Activated CD8-positive, alpha-beta T cell treated with anti-CD3 and anti-CD28 coated beads, Interleukin-2, amount 10 ng/mL, durations not matched to agents 7 days and 5 days (primary cell): ENCODE data around the gene TMEM9B. TPM values are rescaled to one million over a fixed set of nuclear protein-coding genes. Genes with fewer than 3 reads are reported as not detected.

ENCODE experiments used
- ATAC-seq: fragments of 150-1000 bp; cut with Tn5 transposase; one replicate; pipeline ENCODE4 v1.10.0; 2021; ENCODE audit warnings: moderate library complexity
- CTCF ChIA-PET: fragments of 350-600 bp; sonication (Branson Sonifier 250); formaldehyde crosslinking; loops from one replicate; lab custom pipeline; 2021; ENCODE audit warnings: antibody characterized with exemption; lab: Charles Lee
- POLR2A ChIA-PET: fragments of 350-600 bp; sonication (Branson Sonifier 250); formaldehyde crosslinking; loops from one replicate; lab custom pipeline; 2021; ENCODE audit warnings: antibody characterized with exemption; lab: Charles Lee
- DNase-seq: peaks from one replicate; pipeline ENCODE4 v3.0.0-alpha.2; 2020
- H3K27ac Mint-ChIP-seq: one replicate; pipeline ENCODE4 v1.8.0; 2021; ENCODE audit warnings: mild to moderate bottlenecking, mixed read lengths
- H3K27me3 Mint-ChIP-seq: one replicate; pipeline ENCODE4 v1.8.0; 2021; ENCODE audit warnings: low read depth, mixed read lengths
- H3K36me3 Mint-ChIP-seq: one replicate; pipeline ENCODE4 v1.8.0; 2021; ENCODE audit warnings: low read depth, mixed read lengths
- H3K4me1 Mint-ChIP-seq: one replicate; pipeline ENCODE4 v1.8.0; 2021; ENCODE audit warnings: low read depth, mixed read lengths
- H3K4me3 Mint-ChIP-seq: one replicate; pipeline ENCODE4 v1.8.0; 2021; ENCODE audit warnings: mild to moderate bottlenecking, mixed read lengths
- H3K9me3 Mint-ChIP-seq: one replicate; pipeline ENCODE4 v1.8.0; 2022; ENCODE audit warnings: mixed read lengths; ENCODE audit not compliant: insufficient read depth
- total RNA-seq, 2 experiments: library from RNA; stranded (reverse); gene quantifications; one replicate each; pipeline ENCODE4 v1.2.3, GENCODE V29; 2021

Gene TMEM9B
- total RNA-seq, 2 experiments from 2014 or later = 28.9 to 30.9 TPM

DNA sequence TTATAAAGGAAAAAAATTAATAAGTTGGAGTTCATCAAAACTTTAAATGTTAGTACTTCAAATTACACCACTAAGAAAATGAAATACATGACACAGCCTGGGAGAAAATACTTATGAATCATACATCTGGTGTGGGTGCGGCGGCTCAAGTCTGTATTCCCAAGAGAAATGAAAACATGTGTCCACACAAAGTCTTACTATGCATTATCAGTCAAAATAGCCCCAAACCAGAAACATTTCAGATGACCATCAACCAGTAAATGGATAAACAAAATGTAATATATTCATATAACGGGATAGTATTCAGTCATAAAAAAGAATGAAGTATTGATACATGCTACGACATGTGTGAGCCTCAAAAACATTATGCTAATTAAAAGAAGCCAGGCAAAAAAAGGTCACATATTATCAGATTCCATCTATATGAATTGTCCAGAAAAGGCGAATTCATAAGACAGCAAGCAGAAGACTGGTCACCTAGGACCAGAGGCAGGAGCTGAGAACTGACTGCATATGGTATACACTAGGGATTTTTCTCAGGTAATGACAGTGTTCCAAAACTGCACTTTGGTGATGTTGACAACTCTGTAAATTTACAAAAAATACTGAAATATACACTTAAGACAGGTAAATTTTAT, 58.6 kb downstream of the TMEM9B start:
- H3K9me3 Mint-ChIP-seq = no peaks in the 10 kb centered on the region
- ChIA-PET CTCF (no interaction called here), POLR2A (no interaction called here)
- no peak for DNase-seq
- no peak for ATAC-seq
- no peak overlapping the region for H3K27ac Mint-ChIP-seq
- H3K4me3 Mint-ChIP-seq = no peak overlapping the region
- peaks cover 18% of the 10 kb centered on the region for H3K4me1 Mint-ChIP-seq
- peaks cover 24% of the 10 kb centered on the region for H3K27me3 Mint-ChIP-seq
- H3K36me3 Mint-ChIP-seq = peaks cover 5% of the 10 kb centered on the region

DNA sequence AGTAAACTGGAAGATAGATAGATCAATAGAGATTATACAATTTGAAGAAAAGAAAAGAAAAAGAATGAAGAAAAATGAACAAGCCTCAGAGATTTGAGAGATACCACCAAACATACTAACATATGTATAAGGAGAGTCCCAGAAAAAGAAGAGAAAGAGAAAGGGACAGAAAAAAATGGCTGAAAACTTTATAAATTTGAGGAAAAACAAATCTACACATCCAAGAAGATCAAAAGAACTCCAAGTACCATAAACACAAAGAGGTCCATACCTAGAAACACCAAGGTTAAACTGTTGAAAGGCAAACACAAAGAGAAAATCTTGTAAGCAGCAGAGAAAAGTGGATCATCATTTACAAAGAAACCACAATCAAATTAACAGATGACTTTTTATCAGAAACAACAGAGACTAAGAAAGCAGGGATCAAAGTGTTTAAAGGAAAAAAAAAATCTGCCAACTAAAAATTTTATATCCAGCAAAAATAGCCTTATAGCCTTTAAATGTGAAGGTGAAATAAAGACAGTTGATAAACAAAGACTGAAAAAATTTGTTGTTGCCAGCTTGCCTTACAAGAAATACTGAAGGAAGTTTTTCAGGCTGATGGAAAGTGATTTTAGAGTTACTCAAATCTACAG, 65.0 kb downstream of the TMEM9B start:
- peaks cover 7% of the 10 kb centered on the region for H3K36me3 Mint-ChIP-seq
- no peak for DNase-seq
- no peak overlapping the region for H3K27ac Mint-ChIP-seq
- ChIA-PET CTCF (no interaction called here), POLR2A (no interaction called here)
- H3K4me3 Mint-ChIP-seq = no peak overlapping the region
- H3K9me3 Mint-ChIP-seq = peaks cover 14% of the 10 kb centered on the region
- H3K27me3 Mint-ChIP-seq = peaks cover 8% of the 10 kb centered on the region
- no peak for ATAC-seq
- no peaks in the 10 kb centered on the region for H3K4me1 Mint-ChIP-seq

Other genes with a start within 250 kb of the TMEM9B start
- 10 to 100 TPM; 26.8 to 27.2 TPM for gene AKIP1, start 53.3 kb downstream of the TMEM9B start, total RNA-seq
- not detected for gene C11orf16, start 31.5 kb downstream of the TMEM9B start, total RNA-seq
- not detected for gene ASCL3, start 21.4 kb downstream of the TMEM9B start, total RNA-seq
- gene NRIP3, start 39.6 kb upstream of the TMEM9B start, total RNA-seq = under 1 TPM; 0.11 to 0.47 TPM
- gene SCUBE2, start 127.2 kb upstream of the TMEM9B start, total RNA-seq = under 1 TPM in 1 of 2 experiments, not detected in 1; 0.65 TPM